ENCODE results near the gene C19orf38.

Gene C19orf38, protein sequence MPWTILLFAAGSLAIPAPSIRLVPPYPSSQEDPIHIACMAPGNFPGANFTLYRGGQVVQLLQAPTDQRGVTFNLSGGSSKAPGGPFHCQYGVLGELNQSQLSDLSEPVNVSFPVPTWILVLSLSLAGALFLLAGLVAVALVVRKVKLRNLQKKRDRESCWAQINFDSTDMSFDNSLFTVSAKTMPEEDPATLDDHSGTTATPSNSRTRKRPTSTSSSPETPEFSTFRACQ

GRCh38 chr19:10848230-10848856, at the start of gene C19orf38:
Gene C19orf38, plus strand, starts transcription at chr19:10848415. Its CDS starts 94 bp downstream, at chr19:10848509.
- no peak for DNase-seq

DNA sequence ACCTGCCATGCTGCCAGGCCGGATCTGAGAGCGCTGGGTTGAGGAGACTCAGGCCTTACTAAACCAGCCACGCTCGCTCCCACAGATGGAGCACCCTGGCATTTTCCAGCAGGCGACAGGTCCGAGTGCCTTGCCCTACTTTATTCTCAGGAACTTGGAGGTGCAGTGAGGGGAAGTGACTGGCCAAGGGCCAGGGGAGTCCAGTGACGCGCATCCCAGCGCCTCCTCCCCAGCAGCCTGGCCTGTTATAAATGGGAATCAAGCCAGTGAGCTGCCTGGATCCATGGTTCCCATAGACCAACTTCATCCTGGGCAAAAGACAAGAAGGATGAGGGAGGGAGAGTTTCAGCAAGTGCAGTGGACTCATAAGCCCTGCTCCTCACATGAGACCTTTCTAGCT, 47.7 kb upstream of the C19orf38 start:
- no peak for DNase-seq

- no peak for DNase-seq
Observed at GRCh38 chr19:10802479-10802878, 45.7 kb upstream of the C19orf38 start.

GRCh38 chr19:10803252-10803651, 45.0 kb upstream of the C19orf38 start:
- DNase-seq: no peak

GRCh38 chr19:10805065-10805757, 43.0 kb upstream of the C19orf38 start:
- DNase-seq: no peak

DNA sequence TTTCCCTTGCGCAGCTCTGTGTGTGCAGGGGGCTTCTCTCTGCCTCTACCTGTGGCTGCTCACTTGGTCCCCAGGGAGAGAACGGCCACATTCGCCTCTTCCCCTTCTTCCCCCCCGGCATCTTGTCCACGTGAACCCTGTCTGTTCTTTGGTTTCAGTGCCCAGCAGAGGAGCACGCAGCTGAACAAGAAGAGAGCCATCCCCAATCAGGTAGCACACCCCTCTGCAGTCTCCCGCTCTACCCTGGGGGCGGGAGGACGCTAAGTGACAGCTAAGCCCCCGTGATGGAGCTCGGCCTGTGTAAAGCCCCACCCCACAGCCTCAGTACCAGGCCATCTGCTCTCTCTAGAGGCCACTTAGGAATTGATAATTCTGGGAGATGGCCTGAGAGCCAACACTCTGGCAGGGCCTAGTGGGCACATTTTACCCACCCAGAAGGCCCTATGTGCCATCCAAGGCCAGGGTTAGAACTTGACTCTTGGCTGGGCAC, 42.4 kb upstream of the C19orf38 start:
- DNase-seq: no peak

DNA sequence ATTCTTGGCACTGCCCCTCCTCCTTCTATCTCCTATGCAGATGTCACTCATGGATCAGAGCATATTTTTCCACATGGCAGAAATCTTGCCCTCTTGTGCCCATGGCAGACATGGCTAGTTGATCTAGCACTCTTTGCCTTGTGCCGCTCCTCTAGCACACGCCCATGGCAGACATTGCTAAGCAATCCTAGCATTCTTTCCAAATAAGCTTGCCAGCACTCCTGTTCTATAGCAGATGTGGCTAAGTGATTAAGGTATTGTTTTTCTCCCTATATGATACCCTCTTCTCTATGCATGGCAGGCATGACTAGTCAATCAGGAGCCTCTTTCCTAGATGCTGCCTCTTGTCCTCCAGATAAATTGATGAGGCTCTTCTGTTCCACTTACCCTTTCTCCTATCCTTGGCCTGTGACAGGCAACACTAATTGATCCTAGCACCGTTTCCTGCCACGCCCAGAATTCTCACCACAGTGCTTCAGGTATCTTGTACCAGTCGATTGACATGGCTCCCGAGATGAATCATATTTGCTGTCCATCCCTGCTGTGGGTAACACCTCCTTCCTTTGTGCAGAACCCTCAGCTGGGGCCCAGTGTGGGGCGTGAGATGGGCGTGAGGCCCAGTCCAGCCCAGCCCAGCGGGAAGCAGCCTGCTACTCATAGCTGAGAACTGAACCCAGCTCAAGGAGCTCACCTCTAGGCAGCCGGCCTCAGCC, 39.1 kb upstream of the C19orf38 start:
- DNase-seq: peak; percentile 79

DNA sequence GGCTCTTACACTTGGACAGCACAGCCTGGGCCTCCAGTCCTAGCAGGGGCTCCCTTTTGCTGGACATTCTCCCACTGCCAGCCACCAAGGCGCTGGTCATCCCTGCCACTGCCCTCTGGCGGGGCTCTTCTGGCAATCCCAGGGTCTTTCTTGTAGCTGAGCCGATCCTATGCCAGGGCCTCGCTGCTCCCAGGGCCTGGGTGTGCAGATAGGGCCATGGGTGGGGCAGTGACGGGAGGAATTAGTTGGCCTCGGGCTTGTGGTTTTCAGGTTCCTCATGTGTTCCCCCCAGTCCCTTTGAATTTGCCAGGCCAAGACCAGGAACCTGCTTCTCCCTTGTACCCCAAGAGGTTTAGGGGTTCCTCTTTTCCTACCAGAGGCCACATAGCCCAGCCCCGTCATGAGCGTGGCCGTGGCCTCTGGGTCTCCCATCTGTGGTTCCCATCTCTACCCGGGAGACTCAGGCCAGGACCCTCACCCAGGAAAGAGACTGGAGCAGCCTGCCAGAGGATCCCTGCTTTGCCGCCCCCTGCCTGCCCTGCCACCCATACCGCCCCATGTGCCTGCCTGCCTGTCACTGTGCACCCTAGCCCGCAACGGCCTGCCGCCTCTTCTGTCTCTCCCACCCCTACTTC, 38.4 kb upstream of the C19orf38 start:
- DNase-seq: peak; percentile 81

GRCh38 chr19:10811391-10812111, 36.7 kb upstream of the C19orf38 start:
- peak; percentile 50 for DNase-seq

DNA sequence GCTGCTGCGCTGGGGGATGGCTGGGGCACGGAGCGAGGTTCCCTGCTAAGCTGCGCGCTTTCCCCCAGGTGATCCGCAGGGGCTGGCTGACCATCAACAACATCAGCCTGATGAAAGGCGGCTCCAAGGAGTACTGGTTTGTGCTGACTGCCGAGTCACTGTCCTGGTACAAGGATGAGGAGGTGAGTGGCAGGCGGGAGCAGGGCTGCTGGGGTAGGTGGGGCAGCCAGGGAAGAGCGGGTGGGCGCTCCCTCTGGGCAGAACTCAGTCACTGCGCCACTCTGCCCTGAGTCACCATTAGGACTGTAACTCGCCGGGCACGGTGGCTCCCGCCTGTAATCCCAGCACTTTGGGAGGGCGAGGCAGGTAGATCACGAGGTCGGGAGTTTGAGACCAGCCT, 36.0 kb upstream of the C19orf38 start:
- no peak for DNase-seq

- DNase-seq: peak; percentile 95
Observed at GRCh38 chr19:10812902-10813404, 35.3 kb upstream of the C19orf38 start.

- no peak for DNase-seq
Observed at GRCh38 chr19:10815007-10815536, 33.1 kb upstream of the C19orf38 start.

DNA sequence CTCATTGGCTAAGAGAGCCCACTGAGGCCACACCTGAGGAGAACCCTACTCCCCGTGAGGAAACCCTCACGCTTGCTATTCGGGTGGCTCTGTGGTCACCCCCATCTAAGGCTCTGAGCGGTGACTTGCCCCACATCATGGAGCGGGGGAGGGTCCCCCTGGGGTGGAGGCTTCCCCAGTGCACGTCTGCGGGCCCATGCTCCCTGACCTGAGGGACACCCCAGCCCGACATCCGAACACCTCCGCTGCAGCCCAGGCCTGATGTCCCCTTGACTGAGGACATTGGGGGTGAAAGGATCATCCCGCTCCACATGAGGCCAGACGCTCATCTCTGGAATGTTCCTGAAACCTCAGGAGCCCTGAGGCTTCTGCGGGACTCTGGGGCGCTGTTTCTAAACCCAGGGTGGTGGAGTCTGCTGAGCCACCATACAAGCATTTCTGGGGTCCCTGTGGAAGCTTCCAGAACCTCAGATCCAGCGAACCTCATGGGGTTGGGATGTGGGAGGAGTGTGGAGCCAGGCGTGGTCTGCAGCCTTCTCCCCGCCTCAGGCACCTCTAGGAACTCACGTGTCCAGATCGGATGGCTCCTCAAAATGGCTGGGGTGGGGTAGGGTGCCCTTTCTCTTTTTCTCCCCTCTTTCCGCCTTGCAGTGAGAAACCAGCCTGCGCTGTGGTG, 32.1 kb upstream of the C19orf38 start:
- no peak for DNase-seq

DNA sequence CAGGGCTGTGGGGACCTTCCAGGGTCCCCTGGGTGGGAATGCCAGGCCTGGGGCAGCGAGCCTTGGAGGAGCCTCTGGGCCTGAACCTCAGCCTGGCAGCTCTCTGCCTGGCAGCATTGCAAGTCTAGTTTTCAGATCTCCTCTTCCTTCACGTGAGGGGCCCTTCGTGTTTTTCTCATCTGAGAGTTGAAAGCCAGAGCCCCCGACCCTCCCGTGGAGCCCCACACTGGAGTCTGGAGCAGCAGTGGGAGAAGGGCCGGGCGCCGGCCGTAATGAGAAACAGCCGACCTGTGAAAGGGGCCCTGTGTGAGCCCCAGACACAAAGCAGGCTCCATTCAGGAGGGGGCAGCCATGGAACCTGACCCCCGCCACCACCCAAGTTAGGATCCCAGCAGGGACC, 31.5 kb upstream of the C19orf38 start:
- no peak for DNase-seq

- no peak for DNase-seq
Observed at GRCh38 chr19:10817291-10818038, 30.8 kb upstream of the C19orf38 start.

DNA sequence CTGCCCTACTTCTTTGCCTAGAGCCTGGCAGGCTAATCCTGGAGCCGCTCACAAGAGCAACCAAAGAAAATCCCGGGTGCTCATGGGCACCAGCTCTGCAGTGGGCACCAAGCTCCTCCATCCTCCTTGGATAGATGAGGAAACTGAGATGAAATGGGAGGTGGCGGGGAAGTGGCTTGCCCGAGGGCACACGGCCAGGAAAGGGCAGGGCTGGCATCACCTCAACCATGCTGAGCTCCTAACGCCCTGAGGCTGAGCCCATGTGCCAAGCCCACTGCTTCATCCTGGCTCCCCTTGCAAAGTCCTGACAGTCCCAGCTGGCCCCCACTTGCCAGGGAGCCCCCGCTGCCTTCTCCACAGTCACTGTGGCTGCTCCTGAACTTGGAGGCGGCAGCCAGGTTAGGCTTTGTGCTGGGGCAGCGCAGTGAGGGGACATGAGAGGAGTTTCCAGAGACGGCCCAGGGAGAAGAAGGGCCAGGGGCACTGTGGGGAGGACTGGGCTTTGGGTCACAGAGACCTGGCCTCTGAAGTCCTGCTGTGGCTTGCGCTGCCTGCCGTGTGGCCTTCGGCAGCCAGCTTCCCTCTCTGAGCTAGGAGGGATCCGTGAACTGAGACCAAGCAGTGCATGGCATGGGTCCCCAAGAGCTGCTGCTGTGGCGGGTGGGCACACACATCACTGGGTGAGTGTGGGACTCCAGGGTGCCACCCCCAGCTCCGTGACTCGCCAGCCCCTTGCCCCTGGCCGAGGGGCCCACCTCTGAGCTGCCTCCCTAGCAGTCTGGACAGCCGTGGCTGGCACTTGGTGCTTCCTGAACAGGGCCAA, 29.7 kb upstream of the C19orf38 start:
- no peak for DNase-seq

- no peak for DNase-seq
Observed at GRCh38 chr19:10819124-10820060, 28.8 kb upstream of the C19orf38 start.

DNA sequence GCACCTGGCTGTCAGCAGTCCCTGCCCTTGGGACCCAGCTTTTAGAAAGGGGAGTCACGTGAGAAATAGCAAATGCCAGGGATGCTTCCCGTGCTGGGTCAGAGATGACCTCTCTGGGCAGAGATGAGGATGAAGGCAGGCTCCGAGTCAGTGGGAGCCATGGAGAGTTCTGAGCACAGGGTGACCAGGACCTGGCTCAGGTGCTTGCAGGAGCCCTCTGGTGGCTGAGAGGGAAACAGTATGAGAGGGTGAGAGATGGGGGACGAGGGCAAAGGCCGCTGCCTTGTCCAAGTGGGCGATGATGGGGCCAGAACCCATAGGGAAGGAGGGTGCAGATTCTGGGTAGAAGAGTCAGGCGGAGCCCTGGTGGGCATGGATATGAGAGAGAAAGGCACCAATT, 28.0 kb upstream of the C19orf38 start:
- DNase-seq: no peak
